ENCODE measurements around the gene LHX2.

Gene LHX2

GRCh38 chr9:124030969-124031451, 19.4 kb downstream of the LHX2 start:
- Histone ChIP-seq H3K36me3 (ENCODE audit: control insufficient read depth, insufficient read depth, low read length) (no peaks in the 10 kb centered on the region), H3K4me1 (ENCODE audit: control insufficient read depth, insufficient read depth, low read length) (no peaks in the 10 kb centered on the region), H3K9ac (ENCODE audit: low read depth, low read length) (no peak overlapping the region), H3K4me3 (ENCODE audit: low read depth, low read length) (no peak overlapping the region), H3K9me3 (ENCODE audit: control insufficient read depth, insufficient read depth, low read length) (no peaks in the 10 kb centered on the region), H3K27me3 (ENCODE audit: control insufficient read depth, insufficient read depth, low read length) (peaks cover 42% of the 10 kb centered on the region)

GRCh38 chr9:124032247-124032646, 20.7 kb downstream of the LHX2 start:
- H3K27me3 ChIP-seq (ENCODE audit: control insufficient read depth, insufficient read depth, low read length): peaks cover 44% of the 10 kb centered on the region

DNA sequence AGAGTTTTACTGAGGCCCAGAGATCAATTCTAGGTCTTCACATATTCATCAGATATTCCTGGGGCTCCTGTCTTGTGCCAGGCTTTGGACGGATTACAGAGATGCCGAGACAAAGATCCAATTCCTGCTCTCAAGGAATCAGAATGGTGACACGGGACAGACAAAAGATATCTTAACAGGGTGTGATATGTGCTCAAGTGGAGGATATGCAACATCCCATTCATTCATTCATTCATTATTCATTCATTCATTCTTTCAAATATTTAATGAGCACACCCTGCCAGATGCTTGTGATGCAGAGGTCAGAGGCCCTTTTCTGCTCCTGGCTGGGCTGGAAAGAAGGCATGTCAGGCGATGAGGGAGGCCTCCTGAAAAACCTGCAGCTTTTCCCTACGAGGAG, 21.8 kb downstream of the LHX2 start:
- H3K4me3 ChIP-seq (ENCODE audit: low read depth, low read length): no peak overlapping the region
- no peaks in the 10 kb centered on the region for H3K4me1 ChIP-seq (ENCODE audit: control insufficient read depth, insufficient read depth, low read length)
- no peaks in the 10 kb centered on the region for H3K9me3 ChIP-seq (ENCODE audit: control insufficient read depth, insufficient read depth, low read length)
- H3K36me3 ChIP-seq (ENCODE audit: control insufficient read depth, insufficient read depth, low read length): no peaks in the 10 kb centered on the region
- H3K9ac ChIP-seq (ENCODE audit: low read depth, low read length): no peak overlapping the region
- H3K27me3 ChIP-seq (ENCODE audit: control insufficient read depth, insufficient read depth, low read length): peaks cover 44% of the 10 kb centered on the region

More at GRCh38 chr9:124032247-124032646, 20.7 kb downstream of the LHX2 start:
- Histone ChIP-seq H3K4me3 (ENCODE audit: low read depth, low read length) (peak overlapping the region; percentile 26), H3K36me3 (ENCODE audit: control insufficient read depth, insufficient read depth, low read length) (no peaks in the 10 kb centered on the region), H3K4me1 (ENCODE audit: control insufficient read depth, insufficient read depth, low read length) (no peaks in the 10 kb centered on the region), H3K9me3 (ENCODE audit: control insufficient read depth, insufficient read depth, low read length) (no peaks in the 10 kb centered on the region), H3K9ac (ENCODE audit: low read depth, low read length) (no peak overlapping the region)

DNA sequence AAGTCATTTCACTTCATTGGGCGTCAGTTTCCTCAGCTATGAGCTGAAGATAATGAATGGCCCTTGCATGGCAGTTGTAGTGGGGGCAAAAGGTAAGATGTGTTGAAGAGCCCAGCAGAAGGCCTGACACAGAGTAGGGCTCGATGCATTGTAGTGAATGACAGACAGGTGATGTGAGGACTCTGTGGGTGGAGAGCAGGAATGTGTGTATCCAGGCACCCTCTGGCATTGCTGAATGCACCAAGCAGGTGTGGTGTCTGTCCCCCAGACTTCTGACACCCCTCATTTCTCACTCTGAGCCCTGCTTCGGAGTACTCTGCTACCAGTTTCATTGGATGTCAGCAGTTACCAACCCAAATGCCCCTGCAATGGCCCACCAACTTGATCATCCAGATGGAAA, 22.4 kb downstream of the LHX2 start:
- Histone ChIP-seq H3K4me1 (ENCODE audit: control insufficient read depth, insufficient read depth, low read length) (no peaks in the 10 kb centered on the region), H3K9me3 (ENCODE audit: control insufficient read depth, insufficient read depth, low read length) (no peaks in the 10 kb centered on the region), H3K36me3 (ENCODE audit: control insufficient read depth, insufficient read depth, low read length) (no peaks in the 10 kb centered on the region), H3K27me3 (ENCODE audit: control insufficient read depth, insufficient read depth, low read length) (peaks cover 44% of the 10 kb centered on the region), H3K9ac (ENCODE audit: low read depth, low read length) (no peak overlapping the region), H3K4me3 (ENCODE audit: low read depth, low read length) (no peak overlapping the region)

DNA sequence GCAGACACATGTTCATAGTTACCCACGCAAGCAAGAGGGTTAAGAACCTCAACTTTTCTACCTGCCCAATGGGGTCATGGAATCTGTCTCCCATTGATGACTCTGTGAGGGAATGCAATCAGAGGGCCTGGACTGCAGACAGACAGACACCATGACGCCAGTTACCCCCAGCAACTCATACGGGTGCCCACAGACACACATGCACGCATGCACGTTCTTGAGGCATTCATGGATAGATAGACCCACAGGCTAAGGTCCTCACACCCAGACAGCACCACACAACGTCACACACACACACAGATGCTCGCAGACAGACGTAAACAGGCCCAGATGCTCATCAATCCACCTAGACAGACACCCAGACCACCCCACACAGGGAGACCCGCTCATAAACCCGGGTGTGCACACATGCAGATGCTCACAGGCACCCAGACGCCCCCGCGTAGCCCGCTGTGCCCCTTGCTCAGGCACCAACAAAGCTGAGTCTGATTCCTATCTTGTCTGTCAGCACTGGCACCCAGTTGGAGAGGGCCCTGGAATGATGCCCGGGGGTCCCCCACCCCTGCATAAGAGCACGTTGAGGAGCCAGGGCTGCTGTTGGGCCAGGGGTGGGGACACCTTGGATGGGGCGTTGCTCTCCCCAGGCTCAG, 23.6 kb downstream of the LHX2 start:
- Histone ChIP-seq H3K9ac (ENCODE audit: low read depth, low read length) (no peak overlapping the region), H3K9me3 (ENCODE audit: control insufficient read depth, insufficient read depth, low read length) (no peaks in the 10 kb centered on the region), H3K36me3 (ENCODE audit: control insufficient read depth, insufficient read depth, low read length) (no peaks in the 10 kb centered on the region), H3K27me3 (ENCODE audit: control insufficient read depth, insufficient read depth, low read length) (peaks cover 56% of the 10 kb centered on the region), H3K4me1 (ENCODE audit: control insufficient read depth, insufficient read depth, low read length) (no peaks in the 10 kb centered on the region), H3K4me3 (ENCODE audit: low read depth, low read length) (no peak overlapping the region)

DNA sequence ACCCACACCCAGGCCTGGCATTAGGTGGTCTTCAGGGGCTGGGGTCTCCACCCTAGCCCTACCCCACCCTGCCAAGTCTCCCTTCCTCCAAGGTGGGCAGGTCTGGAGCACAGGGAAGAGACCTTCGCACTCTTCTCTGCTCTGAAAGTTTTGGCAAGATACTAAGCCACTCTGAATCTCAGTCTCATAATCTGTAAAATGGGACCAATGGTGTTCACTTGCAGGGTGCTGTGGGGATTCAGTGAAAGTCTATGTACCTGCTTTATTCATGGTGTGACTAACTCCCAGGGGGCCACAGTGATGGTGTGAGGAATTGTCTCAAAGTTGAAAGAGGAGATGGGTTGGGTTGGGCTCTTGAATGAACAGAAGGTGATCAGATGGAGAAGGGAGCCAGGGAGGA, 25.0 kb downstream of the LHX2 start:
- peaks cover 65% of the 10 kb centered on the region for H3K27me3 ChIP-seq (ENCODE audit: control insufficient read depth, insufficient read depth, low read length)

DNA sequence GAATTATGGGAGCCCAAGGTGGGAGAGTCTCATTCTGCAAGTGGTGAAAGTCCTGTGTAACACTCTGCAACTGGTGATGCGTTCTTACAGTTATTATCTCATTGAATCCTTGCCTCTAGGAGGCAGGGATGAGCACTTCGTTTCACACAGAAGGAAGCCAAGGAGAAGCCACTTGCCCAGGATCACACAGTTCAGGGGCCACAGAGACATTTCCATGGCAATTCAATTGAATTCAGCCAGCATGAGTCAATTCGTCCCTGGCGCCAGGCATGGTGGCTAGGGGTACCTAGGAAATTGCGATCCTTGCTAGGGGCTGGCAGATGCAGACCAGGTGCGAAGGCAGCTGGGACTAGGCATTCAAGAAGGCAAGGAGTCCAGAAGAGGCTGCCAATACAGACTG, 26.2 kb downstream of the LHX2 start:
- Histone ChIP-seq H3K9me3 (ENCODE audit: control insufficient read depth, insufficient read depth, low read length) (no peaks in the 10 kb centered on the region), H3K27me3 (ENCODE audit: control insufficient read depth, insufficient read depth, low read length) (peaks cover 65% of the 10 kb centered on the region), H3K4me3 (ENCODE audit: low read depth, low read length) (no peak overlapping the region)

More for the DNA sequence above, 25.0 kb downstream of the LHX2 start:
- Histone ChIP-seq H3K9me3 (ENCODE audit: control insufficient read depth, insufficient read depth, low read length) (no peaks in the 10 kb centered on the region), H3K4me1 (ENCODE audit: control insufficient read depth, insufficient read depth, low read length) (no peaks in the 10 kb centered on the region), H3K9ac (ENCODE audit: low read depth, low read length) (no peak overlapping the region), H3K4me3 (ENCODE audit: low read depth, low read length) (no peak overlapping the region), H3K36me3 (ENCODE audit: control insufficient read depth, insufficient read depth, low read length) (no peaks in the 10 kb centered on the region)

GRCh38 chr9:124038239-124038638, 26.7 kb downstream of the LHX2 start:
- H3K4me1 ChIP-seq (ENCODE audit: control insufficient read depth, insufficient read depth, low read length): no peaks in the 10 kb centered on the region
- no peak overlapping the region for H3K4me3 ChIP-seq (ENCODE audit: low read depth, low read length)
- peaks cover 65% of the 10 kb centered on the region for H3K27me3 ChIP-seq (ENCODE audit: control insufficient read depth, insufficient read depth, low read length)
- H3K9me3 ChIP-seq (ENCODE audit: control insufficient read depth, insufficient read depth, low read length): no peaks in the 10 kb centered on the region
- no peaks in the 10 kb centered on the region for H3K36me3 ChIP-seq (ENCODE audit: control insufficient read depth, insufficient read depth, low read length)
- no peak overlapping the region for H3K9ac ChIP-seq (ENCODE audit: low read depth, low read length)

More for the DNA sequence above, 26.2 kb downstream of the LHX2 start:
- Histone ChIP-seq H3K9ac (ENCODE audit: low read depth, low read length) (no peak overlapping the region), H3K4me1 (ENCODE audit: control insufficient read depth, insufficient read depth, low read length) (no peaks in the 10 kb centered on the region), H3K36me3 (ENCODE audit: control insufficient read depth, insufficient read depth, low read length) (no peaks in the 10 kb centered on the region)

DNA sequence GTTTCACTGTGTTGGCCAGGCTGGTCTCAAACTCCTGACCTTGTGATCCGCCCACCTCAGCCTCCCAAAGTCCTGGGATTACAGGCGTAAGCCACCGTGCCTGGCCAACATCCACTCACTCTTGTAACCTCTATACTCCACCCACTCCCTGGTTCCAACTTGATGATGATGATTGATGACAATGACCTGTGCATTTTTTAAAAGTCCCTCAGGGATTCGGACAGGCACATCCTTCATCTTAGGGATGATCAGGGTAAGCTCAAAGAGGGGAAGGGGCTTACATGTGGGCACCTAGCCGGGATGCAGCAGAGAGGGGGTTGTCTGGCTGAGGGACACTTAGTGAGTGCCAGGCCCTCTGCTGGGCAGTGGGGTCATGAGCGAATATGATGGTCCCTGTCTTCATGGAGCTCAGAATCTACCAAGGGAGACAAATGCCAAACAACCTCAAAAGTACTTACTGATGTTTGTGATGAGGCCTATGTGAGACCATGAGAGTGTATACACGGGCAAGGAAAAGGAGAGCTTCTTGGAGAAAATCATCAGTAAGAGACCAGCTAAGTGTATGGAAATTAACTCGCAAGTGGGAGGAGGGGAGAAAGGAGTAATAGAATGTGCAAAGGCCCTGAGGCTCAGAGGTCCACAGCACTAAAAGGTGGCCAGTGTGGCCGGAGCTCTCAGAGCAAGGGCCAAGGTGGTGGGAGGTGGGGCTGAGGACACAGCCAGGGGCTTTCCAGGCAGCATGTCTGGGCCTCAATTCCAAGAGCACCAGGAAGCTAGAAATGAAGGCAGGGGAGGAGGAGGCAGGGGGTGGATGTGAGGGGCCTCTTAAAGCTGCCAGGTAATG, 27.4 kb downstream of the LHX2 start:
- H3K9me3 ChIP-seq (ENCODE audit: control insufficient read depth, insufficient read depth, low read length): no peaks in the 10 kb centered on the region
- H3K4me3 ChIP-seq (ENCODE audit: low read depth, low read length): no peak overlapping the region
- H3K27me3 ChIP-seq (ENCODE audit: control insufficient read depth, insufficient read depth, low read length): peaks cover 64% of the 10 kb centered on the region
- no peaks in the 10 kb centered on the region for H3K4me1 ChIP-seq (ENCODE audit: control insufficient read depth, insufficient read depth, low read length)
- H3K36me3 ChIP-seq (ENCODE audit: control insufficient read depth, insufficient read depth, low read length): no peaks in the 10 kb centered on the region
- H3K9ac ChIP-seq (ENCODE audit: low read depth, low read length): no peak overlapping the region

- peaks cover 71% of the 10 kb centered on the region for H3K27me3 ChIP-seq (ENCODE audit: control insufficient read depth, insufficient read depth, low read length)
Observed at GRCh38 chr9:124040186-124040931, 28.8 kb downstream of the LHX2 start.

GRCh38 chr9:124040935-124041816, 29.6 kb downstream of the LHX2 start:
- peaks cover 77% of the 10 kb centered on the region for H3K27me3 ChIP-seq (ENCODE audit: control insufficient read depth, insufficient read depth, low read length)

More at GRCh38 chr9:124040186-124040931, 28.8 kb downstream of the LHX2 start:
- peak overlapping the region; percentile 50 for H3K4me3 ChIP-seq (ENCODE audit: low read depth, low read length)
- no peaks in the 10 kb centered on the region for H3K4me1 ChIP-seq (ENCODE audit: control insufficient read depth, insufficient read depth, low read length)
- H3K36me3 ChIP-seq (ENCODE audit: control insufficient read depth, insufficient read depth, low read length): no peaks in the 10 kb centered on the region
- H3K9ac ChIP-seq (ENCODE audit: low read depth, low read length): no peak overlapping the region
- no peaks in the 10 kb centered on the region for H3K9me3 ChIP-seq (ENCODE audit: control insufficient read depth, insufficient read depth, low read length)

More at GRCh38 chr9:124040935-124041816, 29.6 kb downstream of the LHX2 start:
- Histone ChIP-seq H3K36me3 (ENCODE audit: control insufficient read depth, insufficient read depth, low read length) (no peaks in the 10 kb centered on the region), H3K9ac (ENCODE audit: low read depth, low read length) (no peak overlapping the region), H3K4me3 (ENCODE audit: low read depth, low read length) (peak overlapping the region; percentile 52), H3K9me3 (ENCODE audit: control insufficient read depth, insufficient read depth, low read length) (no peaks in the 10 kb centered on the region), H3K4me1 (ENCODE audit: control insufficient read depth, insufficient read depth, low read length) (no peaks in the 10 kb centered on the region)

Measured in iPS-15b (cell line).